A549 treated with ZK216348 at 1 μM for 4 hours (cell line): Measurements from ENCODE around the gene CCNC. TPM values are rescaled to one million over a fixed set of nuclear protein-coding genes. Genes with fewer than 3 reads are reported as not detected.

Experiments
- total RNA-seq: library from RNA; stranded (reverse); fragments of 200-300 nt; extraction: Qiagen RNA extraction; gene quantifications from 5 replicates; pipeline ENCODE4 v1.2.3, GENCODE V29; 2022; ENCODE audit warnings: low read depth

The CCNC gene
- total RNA-seq: 20.0 to 48.2 TPM (median 28.8 TPM) in 5 replicates

GRCh38 chr6:99568103-99568933 is at the start of gene CCNC:
Gene CCNC, minus strand, starts transcription at chr6:99568660. Its CDS starts 133 bp downstream, at chr6:99568527.

GRCh38 chr6:99606656-99607415 is 38.4 kb upstream of the CCNC start, which contains the start of gene PRDM13:
Gene PRDM13, plus strand, starts transcription at chr6:99606833. Its CDS starts 202 bp downstream, at chr6:99607035.

Other genes starting within 250 kb of the CCNC start
- 5.4 to 11.8 TPM (median 7.2 TPM) in 5 replicates for gene FAXC, start 219.0 kb downstream of the CCNC start, total RNA-seq
- 9.2 to 14.8 TPM (median 10.7 TPM) in 5 replicates for gene COQ3, start 174.5 kb downstream of the CCNC start, total RNA-seq
- 23.4 to 44.0 TPM (median 31.2 TPM) in 5 replicates for gene PNISR, start 143.4 kb downstream of the CCNC start, total RNA-seq
- 2.6 to 5.8 TPM (median 5.0 TPM) in 5 replicates for gene USP45, start 53.2 kb downstream of the CCNC start, total RNA-seq
- gene PRDM13, start 38.2 kb upstream of the CCNC start, total RNA-seq: 0.45 to 1.2 TPM (median 0.99 TPM) in 5 replicates